Hepatocyte (in vitro differentiated cells): ENCODE data around the gene RFX7. TPM values are rescaled to one million over a fixed set of nuclear protein-coding genes. Genes with fewer than 3 reads are reported as not detected.
A peak's percentile ranks its signal among the peaks of the same experiment; 100 is the strongest.

Experiments
- DNase-seq: peaks from one replicate; pipeline ENCODE4 v3.0.0-alpha.2; 2016; ENCODE audit warnings: low spot score
- H2AFZ ChIP-seq: fragments of 200-600 bp; sonication (generic); 2 replicates; pipeline ENCODE4 v1.6.0; 2016; ENCODE audit warnings: antibody characterized with exemption, mild to moderate bottlenecking
- H3K27ac ChIP-seq: fragments of 200-600 bp; sonication (generic); 2 replicates; pipeline ENCODE4 v1.5.1; 2016; ENCODE audit warnings: mild to moderate bottlenecking
- H3K27me3 ChIP-seq: fragments of 200-600 bp; sonication (generic); 2 replicates; pipeline ENCODE4 v1.6.1; 2016
- H3K36me3 ChIP-seq: fragments of 200-600 bp; sonication (generic); replicated peaks from 2 replicates; pipeline ENCODE4 v1.5.1; 2016; ENCODE audit warnings: low read depth; ENCODE audit not compliant: insufficient read depth
- H3K4me1 ChIP-seq: fragments of 200-600 bp; sonication (generic); 2 replicates; pipeline ENCODE4 v1.5.1; 2016; ENCODE audit warnings: mild to moderate bottlenecking, moderate library complexity; ENCODE audit not compliant: insufficient read depth
- H3K4me2 ChIP-seq: fragments of 200-600 bp; sonication (generic); 2 replicates; pipeline ENCODE4 v1.6.0; 2016
- H3K4me3 ChIP-seq: fragments of 200-600 bp; sonication (generic); 2 replicates; pipeline ENCODE4 v1.5.1; 2016; ENCODE audit warnings: mild to moderate bottlenecking
- H3K79me2 ChIP-seq: fragments of 200-600 bp; sonication (generic); 2 replicates; pipeline ENCODE4 v1.6.0; 2017; ENCODE audit warnings: mild to moderate bottlenecking
- H3K9me2 ChIP-seq: fragments of 200-600 bp; sonication (generic); replicated peaks from 2 replicates; pipeline ENCODE4 v1.6.0; 2017; ENCODE audit warnings: mild to moderate bottlenecking; ENCODE audit not compliant: insufficient read depth
- H3K9me3 ChIP-seq: fragments of 200-600 bp; sonication (generic); 2 replicates; pipeline ENCODE4 v1.5.1; 2016; ENCODE audit warnings: low read depth, mild to moderate bottlenecking
- H4K20me1 ChIP-seq: fragments of 200-600 bp; sonication (generic); 2 replicates; pipeline ENCODE4 v1.6.0; 2016; ENCODE audit warnings: mild to moderate bottlenecking; ENCODE audit not compliant: insufficient read depth, poor library complexity, severe bottlenecking
- CTCF ChIP-seq: fragments of 200-600 bp; sonication (generic); IDR thresholded peaks from 2 replicates; pipeline ENCODE4 v1.5.1; 2016; ENCODE audit warnings: antibody characterized with exemption, mild to moderate bottlenecking; ENCODE audit not compliant: poor library complexity
- EZH2 ChIP-seq: fragments of 200-600 bp; sonication (generic); IDR thresholded peaks from 2 replicates; pipeline ENCODE4 v1.6.1; 2016; ENCODE audit warnings: antibody characterized with exemption, mild to moderate bottlenecking, borderline replicate concordance
- EZH2phosphoT487 ChIP-seq: fragments of 200-600 bp; sonication (generic); IDR thresholded peaks from one replicate; pipeline ENCODE4 v1.6.1; 2018; ENCODE audit warnings: antibody characterized with exemption, mild to moderate bottlenecking, low read depth, moderate library complexity; ENCODE audit not compliant: unreplicated experiment, severe bottlenecking
- WGBS: methylation state at CpG from one replicate; pipeline ENCODE4 v1.1.6; 2016; ENCODE audit warnings: low lambda C conversion rate; ENCODE audit errors: missing lambda C conversion rate; 5-methylcytosine and 5-hydroxymethylcytosine counted together
- polyA plus RNA-seq: library from polyadenylated mRNA; unstranded; fragments of >200 nt; fragmentation: Nextera tagmentation; extraction: Ambion mirVana; gene quantifications from 2 replicates; pipeline ENCODE4 v1.2.1, GENCODE V29; 2016
- total RNA-seq: library from RNA; depleted of rRNA; stranded (reverse); fragments of >200 nt; gene quantifications from 2 replicates; pipeline ENCODE4 v1.2.3, GENCODE V29; 2014

The RFX7 gene
- total and polyA plus RNA-seq, 2 experiments from 2014 or later: 4.3 to 8.3 TPM

GRCh38 chr15:56248311-56248992 is 4.8 kb upstream of the RFX7 start:
- Histone ChIP-seq H2AFZ (no peak overlapping the region), H3K36me3 (no peaks in the 10 kb centered on the region), H3K27me3 (peaks cover 11% of the 10 kb centered on the region), H3K9me3 (no peaks in the 10 kb centered on the region), H3K4me2 (no peak overlapping the region), H3K4me3 (no peak overlapping the region), H4K20me1 (no peaks in the 10 kb centered on the region), H3K79me2 (peaks cover under 1% of the 10 kb centered on the region), H3K4me1 (peaks cover 19% of the 10 kb centered on the region), H3K9me2 (no peaks in the 10 kb centered on the region), H3K27ac (no peak overlapping the region)
- no peak for DNase-seq
- no peak for TF ChIP-seq CTCF
- no peak for TF ChIP-seq EZH2
- no peak for TF ChIP-seq EZH2phosphoT487
- 57% methylated on average over 3 of the region's 3 CpGs for WGBS

GRCh38 chr15:56247266-56247665 is 3.6 kb upstream of the RFX7 start:
- TF ChIP-seq EZH2phosphoT487 (no peak), EZH2 (no peak), CTCF (no peak)
- Histone ChIP-seq H3K4me1 (peaks cover 19% of the 10 kb centered on the region), H3K9me3 (no peaks in the 10 kb centered on the region), H4K20me1 (peaks cover 2% of the 10 kb centered on the region), H2AFZ (no peak overlapping the region), H3K9me2 (no peaks in the 10 kb centered on the region), H3K27me3 (no peaks in the 10 kb centered on the region), H3K79me2 (peaks cover 11% of the 10 kb centered on the region), H3K4me3 (no peak overlapping the region), H3K4me2 (no peak overlapping the region), H3K27ac (no peak overlapping the region), H3K36me3 (no peaks in the 10 kb centered on the region)
- DNase-seq: no peak
- 89% methylated on average over 2 of the region's 2 CpGs for WGBS

- WGBS: 14% methylated on average over 15 of the region's 15 CpGs
- TF ChIP-seq EZH2 (no peak), EZH2phosphoT487 (no peak), CTCF (peak; percentile 100)
- peak; percentile 94 for DNase-seq
- Histone ChIP-seq H3K27ac (peak overlapping the region; percentile 18), H3K4me1 (peaks cover 23% of the 10 kb centered on the region), H2AFZ (peak overlapping the region; percentile 46), H3K4me2 (peak overlapping the region; percentile 60), H3K36me3 (no peaks in the 10 kb centered on the region), H3K27me3 (no peaks in the 10 kb centered on the region), H3K4me3 (no peak overlapping the region), H3K9me2 (no peaks in the 10 kb centered on the region), H3K9me3 (no peaks in the 10 kb centered on the region), H4K20me1 (peaks cover 11% of the 10 kb centered on the region), H3K79me2 (peaks cover 22% of the 10 kb centered on the region)
Observed at GRCh38 chr15:56245871-56246814, 2.5 kb upstream of the RFX7 start.
